Heart right ventricle (tissue), 16 donors: ENCODE measurements around the gene GABRR1. TPM values are rescaled to one million over a fixed set of nuclear protein-coding genes. Genes with fewer than 3 reads are reported as not detected.

Experiments used
- ATAC-seq, 8 donors: fragments of 200-7000 bp; cut with Tn5 transposase; one replicate each; pipeline ENCODE4 v1.9.1; 2020; ENCODE audit warnings: mild to moderate bottlenecking in 8 of 8, moderate library complexity in 8 of 8, moderate number of reproducible peaks in 1 of 8
- DNase-seq, 2 donors: peaks; one replicate each; pipeline ENCODE4 v3.0.0-alpha.2; 2020
- H3K27ac ChIP-seq, 10 donors: fragments of 200-600 bp; sonication (generic) in 2 of 10; one replicate each; pipeline versions ENCODE4 v1.5.0 to v1.8.0; 2020 to 2022; ENCODE audit warnings: mild to moderate bottlenecking in 3 of 10
- H3K27me3 ChIP-seq, 7 donors: fragments of 200-600 bp; one replicate each; pipeline ENCODE4 v1.8.0; 2021 to 2022; ENCODE audit warnings: mild to moderate bottlenecking in 2 of 7
- H3K36me3 ChIP-seq, 9 donors: fragments of 200-600 bp; sonication (generic) in 1 of 9; one replicate each; pipeline versions ENCODE4 v1.5.0 to v1.8.0; 2020 to 2022; ENCODE audit warnings: mild to moderate bottlenecking in 2 of 9
- H3K4me1 ChIP-seq, 9 donors: fragments of 200-600 bp; sonication (generic) in 1 of 9; one replicate each; pipeline versions ENCODE4 v1.5.0 to v1.8.0; 2020 to 2022; ENCODE audit warnings: mild to moderate bottlenecking in 4 of 9
- H3K4me3 ChIP-seq, 10 donors: fragments of 200-600 bp; sonication (generic) in 2 of 10; one replicate each; pipeline versions ENCODE4 v1.5.0 to v1.8.0; 2020 to 2022; ENCODE audit warnings: mild to moderate bottlenecking in 7 of 10, moderate library complexity in 2 of 10
- H3K9me3 ChIP-seq, 11 donors: fragments of 200-600 bp in 10 of 11; sonication (generic) in 2 of 11; one replicate each; pipeline versions ENCODE4 v1.5.0 to v1.8.0; 2013 to 2022; ENCODE audit warnings: mild to moderate bottlenecking in 2 of 11, control low read depth in 1 of 11, moderate library complexity in 1 of 11
- CTCF ChIP-seq, 9 donors: fragments of 200-600 bp; sonication (generic) in 2 of 9; IDR thresholded peaks; one replicate each; pipeline versions ENCODE4 v1.5.0 to v1.8.0; 2021 to 2022; ENCODE audit warnings: antibody characterized with exemption in 9 of 9, mild to moderate bottlenecking in 5 of 9, moderate library complexity in 1 of 9
- WGBS, 2 donors: extraction: QIAGEN DNeasy Blood & Tissue Kit; methylation state at CpG; one replicate each; pipeline ENCODE4 v1.1.7; 2013; ENCODE audit warnings: inconsistent platforms in 1 of 2; 5-methylcytosine and 5-hydroxymethylcytosine counted together
- intact Hi-C, 10 donors: fragments of 100-400 bp; cut with DNase I; formaldehyde crosslinking; loops; one replicate each; pipeline versions ENCODE4 v1.11.1 to v1.14.2; 2022
- polyA plus RNA-seq, 2 donors: library from polyadenylated mRNA; stranded (reverse); fragments of 200-250 nt; gene quantifications; one replicate each; pipeline ENCODE4 v1.2.3, GENCODE V29; 2013
- total RNA-seq, 10 donors: library from RNA; stranded (reverse); fragmentation: NEBNext Ultra II Directional in 3 of 10; extraction: Animal tissue kit (Norgen Biotek cat#: 25700) in 3 of 10; gene quantifications; one replicate each; pipeline versions ENCODE4 v1.2.1 to v1.2.4, GENCODE V29; 2021 to 2023
- donor health status: Arrhythmogenic right ventricular cardiomyopathy.
- donor health status: ischemic (EF 13 %, LVEDD 7.1; RV severe dilation, severe dysfunction).
- donor health status: healthy with polysubstance abuse.
- donor health status: DM: no; HTN: yes; CAD: no.
- donor health status: DM: no; HTN: no; CAD: no.
- donor health status: ischemic (EF 25% LVEDD 6.9; RV normal size, moderate dysfunction).
- donor health status: ischemic (EF 25% LVEDD 5.7; RV mildly dilated, moderate dysfunction).
- donor health status: healthy.
- donor health status: DM: yes; HTN: yes; CAD: no.
- donor health status: Ischemic cardiomyopathy.
- donor health status: ischemic (EF 35%, LVEDD 5.7; RV mildly dilated, moderate dysfunction).
- donor health status: nonischemic (EF 11% LVEDD 7.7; RV severe dilation, severe dysfunction).
- donor health status: DM: yes; HTN: yes; CAD: no.
- donor health status: PGD.
- donor health status: ischemic (EF 29% LVEDD 5.4; RV normal size, mild dysfunction).
- donor health status: nonischemic (EF 23%, LVEDD 6.1; RV moderate dilation, normal function).

GABRR1 gene
- total and polyA plus RNA-seq, 12 donors, result 0.01 TPM; not detected in 11

- H3K36me3 ChIP-seq, result no peaks in the 10 kb centered on the region
- peaks cover 0 to 7% (median 2%) of the 10 kb centered on the region in 11 donors for H3K9me3 ChIP-seq
- intact Hi-C loops, result no loop called here
- no peak overlapping the region for H3K4me3 ChIP-seq
- H3K27me3 ChIP-seq, result no peaks in the 10 kb centered on the region
- no peaks in the 10 kb centered on the region for H3K4me1 ChIP-seq
- ATAC-seq (no peak), DNase-seq (no peak)
- WGBS, 2 donors, result 90% methylated on average over 7 of the region's 7 CpGs
- H3K27ac ChIP-seq, result no peak overlapping the region
- no peak for TF ChIP-seq CTCF (IDR thresholded peaks at IDR 0.05)
These were observed 16.4 kb downstream of the GABRR1 start for GRCh38 chr6:89200706-89201215.

- Histone ChIP-seq H3K9me3 (peaks cover 0 to 18% (median 13%) of the 10 kb centered on the region in 11 donors), H3K4me3 (no peak overlapping the region), H3K36me3 (no peaks in the 10 kb centered on the region), H3K27me3 (no peaks in the 10 kb centered on the region), H3K4me1 (no peaks in the 10 kb centered on the region), H3K27ac (no peak overlapping the region)
- WGBS, 2 donors, result 74 to 76% methylated on average over 2 of the region's 2 CpGs
- DNase-seq, result no peak
- TF ChIP-seq CTCF (IDR thresholded peaks at IDR 0.05), result no peak
- intact Hi-C loops, result no loop called here
- no peak for ATAC-seq
These were observed 17.6 kb downstream of the GABRR1 start for GRCh38 chr6:89199579-89199978.

- no peak for TF ChIP-seq CTCF (IDR thresholded peaks at IDR 0.05)
- no peaks in the 10 kb centered on the region for H3K36me3 ChIP-seq
- H3K27me3 ChIP-seq, result no peaks in the 10 kb centered on the region
- no peak overlapping the region for H3K27ac ChIP-seq
- peaks cover 0 to 28% (median 18%) of the 10 kb centered on the region in 11 donors for H3K9me3 ChIP-seq
- H3K4me1 ChIP-seq, result no peaks in the 10 kb centered on the region
- DNase-seq (no peak), ATAC-seq (peak in 1 of 8 donors; percentile 20)
- intact Hi-C loops, result no loop called here
- no peak overlapping the region for H3K4me3 ChIP-seq
- WGBS, 2 donors, result 67 to 74% methylated on average over 7 of the region's 7 CpGs
These were observed 18.9 kb downstream of the GABRR1 start for GRCh38 chr6:89198235-89198634.

- no peaks in the 10 kb centered on the region for H3K4me1 ChIP-seq
- intact Hi-C loops, result no loop called here
- no peak overlapping the region for H3K27ac ChIP-seq
- ATAC-seq (no peak), DNase-seq (no peak)
- TF ChIP-seq CTCF (IDR thresholded peaks at IDR 0.05), result no peak
- no peaks in the 10 kb centered on the region for H3K36me3 ChIP-seq
- peaks cover 0 to 28% (median 18%) of the 10 kb centered on the region in 11 donors for H3K9me3 ChIP-seq
- 71 to 84% methylated on average over 4 of the region's 4 CpGs for WGBS, 2 donors
- H3K27me3 ChIP-seq, result no peaks in the 10 kb centered on the region
- no peak overlapping the region for H3K4me3 ChIP-seq
These were observed 20.0 kb downstream of the GABRR1 start for GRCh38 chr6:89197141-89197540.
